ENCODE results near the gene ZNF425.
"Not testable (repeated sequence)": the region's sequence is repeated elsewhere in the genome, so short reads cannot be mapped to it uniquely, and the experiment has no call there.

ZNF425 gene

DNA sequence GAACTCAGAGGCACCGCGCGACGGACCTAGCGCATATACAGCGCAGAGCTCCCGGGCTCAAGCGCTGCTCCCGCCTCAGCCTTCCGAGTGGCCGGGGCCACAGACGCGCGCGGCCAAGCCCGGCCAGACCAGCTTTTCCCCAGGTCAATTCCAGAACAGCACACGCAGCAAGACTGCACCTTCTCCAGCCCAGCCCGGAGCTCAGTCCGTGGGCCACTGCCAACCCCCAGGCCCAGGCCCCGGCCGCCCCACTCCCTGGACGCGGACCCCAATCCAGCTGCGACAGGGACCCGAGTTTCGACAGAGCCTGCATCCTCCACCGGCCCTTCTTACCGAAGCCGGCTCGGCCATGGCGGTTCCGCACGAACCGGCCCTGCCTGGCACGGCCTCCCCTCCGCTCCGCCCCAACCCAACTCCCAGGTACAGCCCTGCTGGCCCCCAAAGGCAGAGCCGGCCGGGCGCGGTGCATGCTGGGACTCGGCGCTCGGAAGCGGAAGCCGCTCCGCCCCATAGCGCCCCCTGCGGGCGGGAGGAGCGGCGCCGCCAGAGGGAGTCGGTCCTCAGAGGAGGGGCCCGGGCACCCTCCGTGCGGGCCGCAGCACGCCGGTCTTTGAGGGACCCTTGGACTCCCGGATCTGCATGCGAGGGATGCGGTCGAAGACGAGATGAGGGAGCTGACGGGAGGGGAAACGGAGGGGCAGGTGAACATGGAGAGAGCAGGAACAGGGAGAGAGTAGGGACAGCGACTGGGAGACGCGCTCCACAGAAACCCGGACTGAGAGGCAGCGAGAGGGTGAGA lies at the start of gene ZNF425:
TSS of gene ZNF425 (minus strand) at position 462 of the 799 bp plus-strand sequence. CDS start at position 351, 111 bp downstream.
- DNase-seq, result peak; percentile 8

DNA sequence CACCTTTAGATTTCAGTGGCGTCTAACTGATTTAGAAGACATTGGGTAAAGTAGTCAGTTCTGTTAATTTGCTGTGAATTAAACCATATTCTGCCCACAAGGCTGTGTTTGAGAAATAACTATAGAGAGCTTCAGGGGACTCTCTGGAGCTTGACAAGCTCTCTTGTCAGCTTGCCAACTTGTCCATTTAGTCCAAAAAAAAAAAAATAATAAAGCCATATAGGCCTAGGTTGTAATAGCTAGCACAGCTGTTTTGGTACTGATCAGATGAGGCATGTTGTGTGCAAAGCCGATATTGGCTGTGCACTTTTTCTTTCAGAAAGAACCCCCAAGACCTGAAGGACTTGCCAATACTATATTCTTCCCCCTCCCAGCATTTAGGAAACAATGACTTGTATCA lies 49.0 kb upstream of the ZNF425 start:
- DNase-seq, result no peak

DNA sequence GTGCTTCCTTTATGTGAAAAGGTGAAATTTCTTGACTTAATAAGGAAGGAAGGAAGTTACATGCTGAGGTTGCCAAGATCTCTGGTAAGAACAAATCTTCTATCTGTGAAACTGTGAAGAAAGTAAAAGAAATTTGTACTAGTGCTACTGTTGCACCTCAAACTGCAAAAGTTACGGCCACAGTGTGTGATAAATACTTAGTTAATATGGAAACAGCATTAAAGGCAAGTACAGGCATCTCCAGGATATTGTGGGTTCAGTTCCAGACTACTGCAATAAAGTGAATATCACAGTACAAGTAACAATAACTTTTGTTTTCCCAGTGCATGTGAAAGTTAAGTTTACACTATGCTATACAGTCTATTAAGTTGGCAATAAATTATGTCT lies 46.4 kb upstream of the ZNF425 start:
- no peak for DNase-seq

- no peak for DNase-seq
Measured at GRCh38 chr7:149171892-149172533, 45.9 kb upstream of the ZNF425 start.

- no peak for DNase-seq
Measured at GRCh38 chr7:149166630-149167352, 40.7 kb upstream of the ZNF425 start.

DNA sequence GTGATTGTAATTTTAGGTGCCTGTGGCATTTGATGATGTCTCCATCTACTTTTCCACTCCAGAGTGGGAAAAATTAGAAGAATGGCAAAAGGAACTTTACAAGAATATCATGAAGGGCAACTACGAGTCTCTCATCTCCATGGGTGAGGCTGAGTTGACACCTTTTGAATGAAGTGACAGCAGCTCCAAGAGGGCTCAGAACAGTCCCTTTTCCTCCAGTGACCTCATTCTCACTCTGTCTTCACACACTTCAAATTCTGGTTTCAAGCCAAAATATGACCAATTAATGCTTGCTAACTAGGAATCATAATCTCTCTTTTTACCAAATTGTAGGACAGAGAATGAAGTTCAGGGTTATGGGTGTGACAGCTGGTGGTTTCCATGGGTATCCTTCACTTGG lies 40.0 kb upstream of the ZNF425 start:
- no peak for DNase-seq

DNA sequence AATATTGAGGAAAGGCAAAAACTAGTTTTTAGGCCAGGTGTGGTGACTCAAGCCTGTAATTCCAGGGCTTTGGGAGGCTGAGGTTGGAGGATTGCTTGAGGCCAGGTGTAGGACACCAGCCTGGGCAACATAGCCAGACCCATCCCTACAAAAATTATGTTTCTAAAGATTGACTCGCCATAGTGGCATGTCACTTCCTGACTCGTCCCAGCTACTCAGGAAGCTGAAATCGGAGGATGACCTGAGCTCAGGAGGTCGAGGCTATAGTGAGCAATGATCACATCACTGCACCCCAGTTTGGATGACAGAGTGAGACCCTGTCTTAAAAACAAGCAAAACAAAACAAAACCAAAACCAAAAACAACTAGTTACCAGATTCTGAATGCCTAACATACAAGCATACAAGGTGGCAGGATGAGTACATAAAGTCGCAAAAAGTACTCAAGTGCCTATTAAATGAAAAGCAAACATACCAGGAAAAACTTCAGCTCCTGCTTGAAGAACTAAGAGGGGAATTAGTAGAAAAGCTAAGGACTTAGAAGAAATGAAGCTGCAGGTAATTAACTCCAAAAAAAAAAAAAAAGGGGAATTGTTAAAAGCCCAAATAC lies 35.2 kb upstream of the ZNF425 start:
- no peak for DNase-seq

- no peak for DNase-seq
Measured at GRCh38 chr7:149156898-149157297, 30.8 kb upstream of the ZNF425 start.

- DNase-seq, result no peak
Measured at GRCh38 chr7:149154056-149154455, 27.9 kb upstream of the ZNF425 start.

- DNase-seq, result no peak
Measured at GRCh38 chr7:149153346-149153745, 27.2 kb upstream of the ZNF425 start.

DNA sequence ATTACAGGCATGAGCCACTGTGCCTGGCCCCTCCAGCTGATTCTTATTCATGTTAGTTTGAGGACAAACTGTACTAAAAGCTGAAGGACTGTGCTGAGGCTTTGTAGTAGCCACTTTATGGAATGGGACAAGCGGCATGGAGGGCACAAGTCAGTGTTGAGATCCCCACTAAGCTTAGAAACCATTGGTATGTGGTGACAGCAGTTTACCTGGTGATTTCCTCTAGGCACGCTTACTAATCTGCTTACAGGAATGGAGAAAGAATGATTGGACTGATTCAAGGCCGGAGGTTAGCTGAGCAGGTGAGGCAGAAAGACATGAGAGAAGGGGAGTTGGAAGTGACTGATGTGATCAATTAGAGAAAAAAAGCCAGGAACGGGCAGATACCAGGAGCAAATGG lies 24.9 kb upstream of the ZNF425 start:
- no peak for DNase-seq

DNA sequence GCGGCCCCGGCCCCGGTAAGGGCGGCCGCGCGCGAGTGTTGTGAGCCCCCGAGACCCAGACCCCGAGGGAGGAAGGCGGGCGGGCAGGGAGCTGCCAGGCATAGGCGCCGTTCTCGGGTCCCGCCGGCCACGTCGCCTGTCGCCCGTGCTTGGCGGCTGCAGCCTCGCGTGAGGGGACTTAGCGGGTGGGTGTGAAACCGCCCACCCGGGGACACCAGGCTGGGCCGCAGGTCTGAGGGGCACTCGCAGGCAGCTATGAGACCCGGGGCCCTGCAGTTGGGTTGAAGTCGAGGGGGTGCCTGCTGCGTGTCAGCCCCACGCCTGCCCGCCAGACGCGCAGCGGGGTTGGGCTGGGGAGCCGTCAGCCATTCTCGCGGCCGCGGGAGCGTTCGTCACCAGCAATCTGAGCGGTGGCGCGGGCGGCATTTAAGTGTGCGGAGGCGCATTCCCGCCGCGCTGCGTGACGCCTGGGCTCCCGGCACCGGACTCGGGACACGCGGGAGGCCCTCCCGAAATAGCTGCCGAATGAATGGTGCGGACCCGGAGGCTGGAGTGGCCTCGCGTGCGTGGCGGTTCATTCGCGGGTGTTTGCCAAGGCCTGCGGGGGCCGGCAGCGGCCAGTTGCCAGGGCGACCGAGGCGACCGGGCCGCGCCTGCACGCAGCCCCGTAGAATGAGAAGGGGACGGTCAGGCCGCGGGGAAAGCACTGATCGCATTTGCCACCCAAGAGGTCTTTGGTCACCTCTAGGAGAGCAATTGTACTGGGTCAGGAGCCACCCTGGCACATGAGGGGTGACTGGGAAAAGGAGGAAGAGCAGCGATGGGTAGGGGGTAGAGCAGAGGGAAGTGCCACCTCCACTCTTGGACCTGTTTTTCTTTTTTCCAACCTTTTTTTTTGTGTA lies 21.9 kb upstream of the ZNF425 start:
- DNase-seq, result no peak

GRCh38 chr7:149147072-149147751 lies 21.1 kb upstream of the ZNF425 start, which contains the start of gene ZNF398:
Gene ZNF398 (plus strand): TSS chr7:149147453. CDS start chr7:149147743, 290 bp downstream.
- DNase-seq, result peak; percentile 76

DNA sequence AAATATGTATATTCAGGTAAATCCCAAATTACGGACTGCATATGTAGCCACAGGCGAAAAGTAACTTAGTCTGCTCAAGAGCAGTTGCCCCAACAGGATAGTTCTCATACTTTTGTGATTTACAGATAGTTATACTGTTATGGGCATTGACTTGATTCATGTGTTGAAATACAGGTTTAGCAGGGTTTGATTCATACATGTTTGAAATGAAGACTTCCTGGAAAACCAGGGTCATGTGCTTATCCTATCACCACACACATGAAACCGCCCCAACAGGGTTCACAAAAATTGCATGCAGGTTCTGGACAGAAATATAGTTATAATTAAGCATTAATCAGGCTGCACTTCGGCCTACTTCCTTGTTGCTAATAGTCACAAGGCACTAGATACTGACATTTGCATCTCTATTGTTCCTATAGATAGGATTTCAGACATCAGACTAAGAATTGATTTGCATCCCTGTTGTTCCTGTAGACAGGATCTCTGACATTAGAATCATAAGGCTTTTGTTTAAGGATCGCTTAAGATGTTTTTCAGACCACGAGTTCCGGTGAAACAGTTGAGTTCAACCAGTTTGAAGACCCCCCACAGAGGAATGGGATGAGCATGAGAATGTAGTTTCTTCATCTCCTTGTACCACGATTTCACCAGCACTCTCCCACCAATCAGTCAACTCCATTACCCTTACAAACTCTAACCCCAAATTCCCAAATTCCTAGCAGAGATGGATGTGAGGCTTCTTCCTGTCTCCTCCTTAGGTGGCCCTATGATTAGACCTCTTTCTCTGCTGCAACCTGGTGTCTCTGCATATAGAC lies 19.1 kb upstream of the ZNF425 start:
- no peak for DNase-seq

GRCh38 chr7:149144436-149144922 lies 18.4 kb upstream of the ZNF425 start:
- DNase-seq, result not testable (repeated sequence)

DNA sequence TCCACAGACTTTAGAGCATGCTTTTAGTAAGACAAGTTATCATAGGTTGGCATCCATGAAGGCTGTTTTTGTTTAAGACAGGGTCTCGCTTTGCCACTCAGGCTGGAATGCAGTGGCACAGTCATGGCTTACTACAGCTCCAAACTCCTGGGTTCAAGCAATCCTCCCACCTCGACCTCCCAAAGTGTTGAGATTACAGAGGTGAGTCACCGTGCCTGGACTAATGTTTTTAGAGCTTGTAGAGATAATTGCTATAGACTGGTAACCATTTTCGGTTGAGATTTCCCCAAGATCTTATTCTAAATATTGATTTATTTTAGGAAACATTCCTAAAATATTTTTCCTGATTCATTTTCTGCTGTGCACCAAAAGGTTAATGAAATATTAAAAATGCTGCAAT lies 15.8 kb upstream of the ZNF425 start:
- no peak for DNase-seq

DNA sequence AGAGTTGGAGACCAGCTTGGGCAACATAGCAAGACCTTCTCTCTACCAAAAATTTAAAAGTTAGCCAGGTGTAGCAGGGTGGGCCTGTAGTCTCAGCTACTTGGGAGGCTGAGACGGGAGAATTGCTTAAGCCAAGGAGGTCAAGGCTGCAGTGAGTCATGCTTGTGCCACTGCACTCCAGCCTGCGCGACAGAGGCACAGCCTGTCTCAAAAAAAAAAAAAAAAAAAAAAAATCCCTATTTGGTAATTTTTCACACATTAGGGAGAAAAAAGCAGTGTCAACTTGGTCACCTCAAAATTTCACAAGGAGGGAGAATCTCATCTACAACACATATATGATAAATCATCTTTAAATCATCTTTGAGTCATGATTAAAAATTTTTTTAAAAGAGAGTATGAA lies 14.7 kb upstream of the ZNF425 start:
- DNase-seq, result no peak

- no peak for DNase-seq
Measured at GRCh38 chr7:149136118-149136517, 10.0 kb upstream of the ZNF425 start.

DNA sequence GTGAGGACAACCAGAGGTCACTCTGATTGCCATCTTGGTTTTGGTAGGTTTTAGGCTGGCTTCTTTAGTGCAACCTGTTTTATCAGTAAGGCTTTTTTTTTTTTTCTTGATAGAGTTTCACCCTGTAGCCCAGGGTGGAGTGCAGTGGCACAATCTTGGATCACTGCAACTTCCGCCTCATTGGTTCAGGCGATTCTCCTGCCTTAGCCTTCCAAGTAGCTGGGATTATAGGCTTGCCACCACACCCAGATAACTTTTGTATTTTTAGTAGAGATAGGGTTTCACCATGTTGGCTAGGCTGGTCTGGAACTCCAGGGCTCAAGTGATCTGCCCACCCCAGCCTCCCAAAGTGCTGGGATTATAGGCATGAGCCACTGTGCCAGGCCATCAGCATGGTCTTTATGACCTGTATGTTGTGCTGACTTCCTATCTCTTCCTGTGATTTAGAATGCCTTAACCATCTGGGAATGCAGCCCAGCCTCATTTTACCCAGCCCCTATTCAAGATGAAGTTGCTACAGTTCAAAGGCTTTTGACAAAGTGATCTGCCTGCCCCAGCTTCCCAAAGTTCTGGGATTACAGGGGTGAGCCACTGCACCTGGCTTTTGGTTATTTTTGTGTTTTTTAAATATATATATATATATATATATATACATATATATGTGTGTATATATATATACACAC lies 7.0 kb upstream of the ZNF425 start:
- DNase-seq, result no peak
